Jurkat, Clone E6-1 (cell line): ENCODE measurements around the gene CAPN8.
A peak's percentile ranks its signal among the peaks of the same experiment; 100 is the strongest.

Source experiments
- DNase-seq: peaks from one replicate; pipeline ENCODE4 v3.0.0-alpha.2; 2011; ENCODE audit warnings: low read depth, low spot score
- H3K4me3 ChIP-seq: 2 replicates; pipeline ENCODE4 v1.5.1; 2011; ENCODE audit warnings: mild to moderate bottlenecking, low read length, control low read depth, moderate library complexity

The CAPN8 gene

GRCh38 chr1:223704921-223705878, 39.7 kb upstream of the CAPN8 start:
- no peak for DNase-seq
- H3K4me3 ChIP-seq, result no peak overlapping the region

- DNase-seq, result no peak
- H3K4me3 ChIP-seq, result no peak overlapping the region
These were observed 38.1 kb upstream of the CAPN8 start for GRCh38 chr1:223703668-223704013.

- no peak for DNase-seq
- no peak overlapping the region for H3K4me3 ChIP-seq
These were observed 37.5 kb upstream of the CAPN8 start for GRCh38 chr1:223702735-223703667.

- no peak overlapping the region for H3K4me3 ChIP-seq
- no peak for DNase-seq
These were observed 35.6 kb upstream of the CAPN8 start for GRCh38 chr1:223700942-223701637.

- DNase-seq, result no peak
- H3K4me3 ChIP-seq, result no peak overlapping the region
These were observed 35.0 kb upstream of the CAPN8 start for GRCh38 chr1:223700388-223700918.

- no peak overlapping the region for H3K4me3 ChIP-seq
- DNase-seq, result no peak
These were observed 30.4 kb upstream of the CAPN8 start for GRCh38 chr1:223695941-223696340.

- H3K4me3 ChIP-seq, result no peak overlapping the region
- DNase-seq, result no peak
These were observed 29.6 kb upstream of the CAPN8 start for GRCh38 chr1:223695014-223695548.

- no peak for DNase-seq
- no peak overlapping the region for H3K4me3 ChIP-seq
These were observed 25.6 kb upstream of the CAPN8 start for GRCh38 chr1:223691121-223691520.

GRCh38 chr1:223684488-223684792, 18.9 kb upstream of the CAPN8 start:
- H3K4me3 ChIP-seq, result no peak overlapping the region
- DNase-seq, result no peak

GRCh38 chr1:223683586-223684487, 18.3 kb upstream of the CAPN8 start:
- DNase-seq, result peak; percentile 58
- H3K4me3 ChIP-seq, result no peak overlapping the region

GRCh38 chr1:223682502-223682901, 17.0 kb upstream of the CAPN8 start:
- H3K4me3 ChIP-seq, result no peak overlapping the region
- DNase-seq, result no peak

- no peak overlapping the region for H3K4me3 ChIP-seq
- DNase-seq, result no peak
These were observed 14.7 kb upstream of the CAPN8 start for GRCh38 chr1:223680188-223680587.

- H3K4me3 ChIP-seq, result no peak overlapping the region
- no peak for DNase-seq
These were observed 13.3 kb upstream of the CAPN8 start for GRCh38 chr1:223678841-223679240.

GRCh38 chr1:223674119-223674890, 8.8 kb upstream of the CAPN8 start:
- H3K4me3 ChIP-seq, result no peak overlapping the region
- no peak for DNase-seq

GRCh38 chr1:223670458-223671159, 5.1 kb upstream of the CAPN8 start:
- no peak overlapping the region for H3K4me3 ChIP-seq
- no peak for DNase-seq

- no peak overlapping the region for H3K4me3 ChIP-seq
- no peak for DNase-seq
These were observed 3.7 kb upstream of the CAPN8 start for GRCh38 chr1:223669003-223669795.
